MV-4-11 (cell line): Measurements from ENCODE around the gene ZFP28.

Experiments
- DNase-seq: peaks from one replicate; lab custom pipeline; 2025; lab: John Stamatoyannopoulos, UW

Gene ZFP28

GRCh38 chr19:56596676-56597075, 57.9 kb downstream of the ZFP28 start:
- DNase-seq: no peak

- DNase-seq: no peak
Measured at GRCh38 chr19:56597696-56598095, 58.9 kb downstream of the ZFP28 start.

- no peak for DNase-seq
Measured at GRCh38 chr19:56601375-56601774, 62.6 kb downstream of the ZFP28 start.

DNA sequence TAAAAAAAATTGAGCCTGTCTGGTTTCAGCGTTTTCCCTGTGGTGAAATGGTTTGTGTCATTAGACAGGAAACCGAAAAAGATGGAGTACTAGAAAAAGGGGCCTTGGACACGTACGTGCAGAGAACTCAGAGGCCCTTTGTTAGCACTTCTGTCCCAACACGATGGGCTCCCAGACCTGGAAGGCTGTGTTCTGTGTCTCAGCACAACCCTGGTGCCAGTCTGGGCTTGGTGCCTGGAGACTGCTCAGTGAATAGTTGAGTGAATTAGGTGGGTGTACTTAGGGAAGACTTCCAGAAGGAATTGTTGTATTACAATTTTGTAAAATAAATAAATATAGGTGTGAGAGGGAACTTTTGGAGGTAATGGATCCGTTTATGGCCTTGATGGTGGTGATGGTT, 65.1 kb downstream of the ZFP28 start:
- DNase-seq: no peak
